Esophagus muscularis mucosa (tissue), 4 donors: ENCODE results near the gene PNPLA7.

Source experiments
- EP300 ChIP-seq: sonication (generic); formaldehyde crosslinking; IDR thresholded peaks from one replicate; pipeline ENCODE4 v1.6.1; 2017; ENCODE audit warnings: antibody characterized with exemption
- POLR2A ChIP-seq: fragments of 450-650 bp; IDR thresholded peaks from one replicate; pipeline ENCODE4 v1.6.1; 2017; ENCODE audit warnings: antibody characterized with exemption, moderate library complexity, mild to moderate bottlenecking, low read depth
- POLR2AphosphoS5 ChIP-seq, 2 donors: sonication (generic); formaldehyde crosslinking; IDR thresholded peaks; one replicate each; pipeline ENCODE4 v1.6.1; 2017; ENCODE audit warnings: antibody characterized with exemption in 2 of 2
- TF ChIP-seq, protein P1 (sequence below), 3 experiments: fragments of 200-600 bp in 2 of 3; fragments of 450-650 bp in 1 of 3; sonication (generic) in 2 of 3; IDR thresholded peaks; one replicate each; pipeline ENCODE4 v1.5.1; 2017 to 2019; ENCODE audit warnings: antibody characterized with exemption in 3 of 3, mild to moderate bottlenecking in 2 of 3, moderate library complexity in 1 of 3

- TF ChIP-seq, protein P1, sequence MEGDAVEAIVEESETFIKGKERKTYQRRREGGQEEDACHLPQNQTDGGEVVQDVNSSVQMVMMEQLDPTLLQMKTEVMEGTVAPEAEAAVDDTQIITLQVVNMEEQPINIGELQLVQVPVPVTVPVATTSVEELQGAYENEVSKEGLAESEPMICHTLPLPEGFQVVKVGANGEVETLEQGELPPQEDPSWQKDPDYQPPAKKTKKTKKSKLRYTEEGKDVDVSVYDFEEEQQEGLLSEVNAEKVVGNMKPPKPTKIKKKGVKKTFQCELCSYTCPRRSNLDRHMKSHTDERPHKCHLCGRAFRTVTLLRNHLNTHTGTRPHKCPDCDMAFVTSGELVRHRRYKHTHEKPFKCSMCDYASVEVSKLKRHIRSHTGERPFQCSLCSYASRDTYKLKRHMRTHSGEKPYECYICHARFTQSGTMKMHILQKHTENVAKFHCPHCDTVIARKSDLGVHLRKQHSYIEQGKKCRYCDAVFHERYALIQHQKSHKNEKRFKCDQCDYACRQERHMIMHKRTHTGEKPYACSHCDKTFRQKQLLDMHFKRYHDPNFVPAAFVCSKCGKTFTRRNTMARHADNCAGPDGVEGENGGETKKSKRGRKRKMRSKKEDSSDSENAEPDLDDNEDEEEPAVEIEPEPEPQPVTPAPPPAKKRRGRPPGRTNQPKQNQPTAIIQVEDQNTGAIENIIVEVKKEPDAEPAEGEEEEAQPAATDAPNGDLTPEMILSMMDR (IDR thresholded peaks at IDR 0.05), result no peak
- TF ChIP-seq POLR2A, result no peak
- TF ChIP-seq POLR2AphosphoS5 (IDR thresholded peaks at IDR 0.05), result peak in 1 of 2 donors; percentile 7
- TF ChIP-seq EP300, result no peak
These were observed 6.1 kb upstream of the PNPLA7 start for GRCh38 chr9:137556069-137556838.
